ENCODE measurements around the gene RCAN2. TPM values are rescaled to one million over a fixed set of nuclear protein-coding genes. Genes with fewer than 3 reads are reported as not detected.

Gene RCAN2
- total and polyA plus RNA-seq, 9 of the 15 experiments (the other 6 are each of a cell fraction or from before 2014, with no cell fraction given) = 0.04 TPM; not detected in 8

GRCh38 chr6:46340246-46340645 lies 151.0 kb downstream of the RCAN2 start:
- no peak for FAIRE-seq
- CTCF ChIA-PET (ENCODE audit: low intra/inter-chr PET ratio) = no interaction called here
- POLR2A ChIA-PET = no interaction called here
- H3K4me2 ChIP-seq (ENCODE audit: insufficient read depth, low read length) = no peak overlapping the region
- in situ Hi-C loops (cut with MboI) = no loop called here
- no peak overlapping the region for H3K4me3 ChIP-seq
- no peaks in the 10 kb centered on the region for H3K9me3 ChIP-seq (replicated peaks; ENCODE audit: control insufficient read depth, insufficient read depth, low read depth, low read length)
- no peak for ATAC-seq
- H2AFZ ChIP-seq (ENCODE audit: low read depth, low read length) = no peak overlapping the region
- intact Hi-C loops (cut with micrococcal nuclease) = no loop called here
- H3K9ac ChIP-seq (ENCODE audit: insufficient read depth in 1 of 2, low read depth in 2 of 2, low read length in 2 of 2) = no peak overlapping the region
- no peaks in the 10 kb centered on the region for H3K79me2 ChIP-seq (ENCODE audit: control insufficient read depth, insufficient read depth, low read length)
- H3K27ac ChIP-seq (ENCODE audit: extremely low read depth, low read depth, low read length) = no peak overlapping the region
- no peaks in the 10 kb centered on the region for H3K27me3 ChIP-seq (ENCODE audit: control insufficient read depth in 2 of 2, insufficient read depth in 2 of 2, low read length in 2 of 2)
- 3% methylated on average over 2 of the region's 2 CpGs for WGBS (ENCODE audit: insufficient coverage, low coverage, missing lambda C conversion rate)
- DNase-seq (ENCODE audit: extremely low read depth in 1 of 4, low spot score in 3 of 4) = peak in 3 of 4 experiments; percentile 15 to 54 (median 33)
- BruUV-seq (replicated peaks) = no TSS peak
- H3K4me1 ChIP-seq (replicated peaks in 1 of 2; ENCODE audit: control insufficient read depth in 2 of 2, insufficient read depth in 2 of 2, low read length in 2 of 2) = no peaks in the 10 kb centered on the region
- H3K36me3 ChIP-seq (ENCODE audit: control insufficient read depth, insufficient read depth, low read length) = no peaks in the 10 kb centered on the region
- no peaks in the 10 kb centered on the region for H3K9me1 ChIP-seq (ENCODE audit: control insufficient read depth, insufficient read depth, low read length)
- no peaks in the 10 kb centered on the region for H4K20me1 ChIP-seq (replicated peaks; ENCODE audit: control insufficient read depth, insufficient read depth, low read length)
- TF ChIP-seq E2F4 (CRISPR knock-in tag; IDR thresholded peaks at IDR 0.05; ENCODE audit: low read depth) (no peak), ZFP36 (IDR thresholded peaks at IDR 0.05; ENCODE audit: low read depth, low read length, partially characterized antibody) (no peak), BRF2 (IDR thresholded peaks at IDR 0.05; ENCODE audit: borderline replicate concordance, insufficient read depth, insufficient read length) (no peak), EP300 (IDR thresholded peaks at IDR 0.05; ENCODE audit: low read length) (no peak), JUN (IDR thresholded peaks at IDR 0.05; ENCODE audit: borderline replicate concordance, low read depth, low read length) (no peak), JUN (CRISPR knock-in tag; IDR thresholded peaks at IDR 0.05; ENCODE audit: borderline replicate concordance) (no peak), KAT7 (CRISPR knock-in tag; IDR thresholded peaks at IDR 0.05; ENCODE audit: borderline replicate concordance) (no peak), THRAP3 (IDR thresholded peaks at IDR 0.05; ENCODE audit: borderline replicate concordance) (no peak), ZNF316 (IDR thresholded peaks at IDR 0.05) (no peak), FOXP4 (CRISPR knock-in tag; IDR thresholded peaks at IDR 0.05; ENCODE audit: borderline replicate concordance) (no peak), NONO (IDR thresholded peaks at IDR 0.05; ENCODE audit: low read depth in 2 of 2, low read length in 1 of 2) (no peak), ZNF23 (CRISPR knock-in tag; IDR thresholded peaks at IDR 0.05) (no peak), MEF2A (IDR thresholded peaks at IDR 0.05; ENCODE audit: control insufficient read depth, low read depth, low read length) (no peak), RAD51 (IDR thresholded peaks at IDR 0.05; ENCODE audit: borderline replicate concordance, low read depth) (peak; percentile 82), MTA2 (IDR thresholded peaks at IDR 0.05; ENCODE audit: low read depth) (no peak), TOE1 (IDR thresholded peaks at IDR 0.05; ENCODE audit: borderline replicate concordance) (peak; percentile 66), TOE1 (CRISPR knock-in tag; IDR thresholded peaks at IDR 0.05; ENCODE audit: borderline replicate concordance, low read depth) (no peak)
- TF ChIP-seq, protein P1, sequence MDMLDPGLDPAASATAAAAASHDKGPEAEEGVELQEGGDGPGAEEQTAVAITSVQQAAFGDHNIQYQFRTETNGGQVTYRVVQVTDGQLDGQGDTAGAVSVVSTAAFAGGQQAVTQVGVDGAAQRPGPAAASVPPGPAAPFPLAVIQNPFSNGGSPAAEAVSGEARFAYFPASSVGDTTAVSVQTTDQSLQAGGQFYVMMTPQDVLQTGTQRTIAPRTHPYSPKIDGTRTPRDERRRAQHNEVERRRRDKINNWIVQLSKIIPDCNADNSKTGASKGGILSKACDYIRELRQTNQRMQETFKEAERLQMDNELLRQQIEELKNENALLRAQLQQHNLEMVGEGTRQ (CRISPR knock-in tag; IDR thresholded peaks at IDR 0.05) = peak; percentile 62

All from K562 (cell line).